Central memory CD8-positive, alpha-beta T cell (primary cell): ENCODE results near the gene BEND2.

ENCODE experiments used
- ATAC-seq: fragments of 150-1000 bp; cut with Tn5 transposase; replicated peaks from 2 replicates; pipeline ENCODE4 v1.10.0; 2022; ENCODE audit warnings: mild to moderate bottlenecking, moderate FRiP score, moderate number of reproducible peaks; ENCODE audit not compliant: poor library complexity, severe bottlenecking; ENCODE audit errors: extremely low read depth
- DNase-seq, 2 donors: peaks; one replicate each; pipeline ENCODE4 v3.0.0; 2021; ENCODE audit warnings: low spot score in 2 of 2
- H3K27ac Mint-ChIP-seq: one replicate; pipeline ENCODE4 v1.8.0; 2022; ENCODE audit warnings: low read depth, mild to moderate bottlenecking, moderate library complexity, mixed read lengths
- H3K27me3 Mint-ChIP-seq: one replicate; pipeline ENCODE4 v1.8.0; 2022; ENCODE audit warnings: mixed read lengths
- H3K36me3 Mint-ChIP-seq: one replicate; pipeline ENCODE4 v1.8.0; 2022; ENCODE audit warnings: mild to moderate bottlenecking, moderate library complexity, mixed read lengths; ENCODE audit not compliant: insufficient read depth
- H3K4me1 Mint-ChIP-seq: one replicate; pipeline ENCODE4 v1.8.0; 2022; ENCODE audit warnings: mixed read lengths
- H3K4me3 Mint-ChIP-seq: one replicate; pipeline ENCODE4 v1.8.0; 2022; ENCODE audit warnings: mild to moderate bottlenecking, moderate library complexity, mixed read lengths
- H3K9me3 Mint-ChIP-seq: one replicate; pipeline ENCODE4 v1.8.0; 2022; ENCODE audit warnings: mixed read lengths

The BEND2 gene

GRCh38 chrX:18173494-18174180 is 47.0 kb downstream of the BEND2 start:
- Mint-ChIP-seq H3K27ac (no peak overlapping the region), H3K36me3 (peaks cover 1% of the 10 kb centered on the region), H3K4me3 (no peak overlapping the region), H3K4me1 (no peaks in the 10 kb centered on the region), H3K27me3 (no peaks in the 10 kb centered on the region), H3K9me3 (no peaks in the 10 kb centered on the region)
- DNase-seq (no peak), ATAC-seq (no peak)

GRCh38 chrX:18172970-18173369 is 47.7 kb downstream of the BEND2 start:
- Mint-ChIP-seq H3K27ac (no peak overlapping the region), H3K4me1 (no peaks in the 10 kb centered on the region), H3K9me3 (no peaks in the 10 kb centered on the region), H3K4me3 (no peak overlapping the region), H3K27me3 (no peaks in the 10 kb centered on the region), H3K36me3 (peaks cover 1% of the 10 kb centered on the region)
- DNase-seq (no peak), ATAC-seq (no peak)

- Mint-ChIP-seq H3K9me3 (no peaks in the 10 kb centered on the region), H3K36me3 (no peaks in the 10 kb centered on the region), H3K4me3 (no peak overlapping the region), H3K4me1 (no peaks in the 10 kb centered on the region), H3K27ac (no peak overlapping the region), H3K27me3 (no peaks in the 10 kb centered on the region)
- DNase-seq: no peak
- ATAC-seq: no peak
Observed at GRCh38 chrX:18170910-18171309, 49.8 kb downstream of the BEND2 start.

GRCh38 chrX:18166068-18166467 is 54.6 kb downstream of the BEND2 start:
- ATAC-seq: no peak
- H3K36me3 Mint-ChIP-seq: no peaks in the 10 kb centered on the region
- H3K4me3 Mint-ChIP-seq: no peak overlapping the region
- no peaks in the 10 kb centered on the region for H3K4me1 Mint-ChIP-seq
- H3K9me3 Mint-ChIP-seq: no peaks in the 10 kb centered on the region
- DNase-seq: no peak
- no peak overlapping the region for H3K27ac Mint-ChIP-seq
- H3K27me3 Mint-ChIP-seq: no peaks in the 10 kb centered on the region

GRCh38 chrX:18160369-18160768 is 60.3 kb downstream of the BEND2 start:
- Mint-ChIP-seq H3K9me3 (no peaks in the 10 kb centered on the region), H3K4me3 (no peak overlapping the region), H3K4me1 (no peaks in the 10 kb centered on the region), H3K27ac (no peak overlapping the region), H3K27me3 (no peaks in the 10 kb centered on the region), H3K36me3 (no peaks in the 10 kb centered on the region)
- no peak for DNase-seq
- no peak for ATAC-seq

- H3K9me3 Mint-ChIP-seq: no peaks in the 10 kb centered on the region
- H3K4me1 Mint-ChIP-seq: no peaks in the 10 kb centered on the region
- H3K27me3 Mint-ChIP-seq: no peaks in the 10 kb centered on the region
- H3K4me3 Mint-ChIP-seq: no peak overlapping the region
- H3K36me3 Mint-ChIP-seq: no peaks in the 10 kb centered on the region
- H3K27ac Mint-ChIP-seq: no peak overlapping the region
- ATAC-seq (no peak), DNase-seq (no peak)
Observed at GRCh38 chrX:18158963-18159362, 61.7 kb downstream of the BEND2 start.

- Mint-ChIP-seq H3K9me3 (no peaks in the 10 kb centered on the region), H3K4me1 (no peaks in the 10 kb centered on the region), H3K27ac (no peak overlapping the region), H3K4me3 (no peak overlapping the region), H3K36me3 (no peaks in the 10 kb centered on the region), H3K27me3 (peaks cover 7% of the 10 kb centered on the region)
- DNase-seq: no peak
- ATAC-seq: no peak
Observed at GRCh38 chrX:18151649-18152048, 69.0 kb downstream of the BEND2 start.

GRCh38 chrX:18151157-18151556 is 69.5 kb downstream of the BEND2 start:
- Mint-ChIP-seq H3K27ac (no peak overlapping the region), H3K4me1 (no peaks in the 10 kb centered on the region), H3K9me3 (no peaks in the 10 kb centered on the region), H3K4me3 (no peak overlapping the region), H3K27me3 (peaks cover 7% of the 10 kb centered on the region), H3K36me3 (no peaks in the 10 kb centered on the region)
- DNase-seq (no peak), ATAC-seq (no peak)

- H3K27ac Mint-ChIP-seq: no peak overlapping the region
- no peaks in the 10 kb centered on the region for H3K36me3 Mint-ChIP-seq
- peaks cover 7% of the 10 kb centered on the region for H3K27me3 Mint-ChIP-seq
- H3K4me3 Mint-ChIP-seq: no peak overlapping the region
- ATAC-seq: no peak
- DNase-seq: no peak
- no peaks in the 10 kb centered on the region for H3K9me3 Mint-ChIP-seq
- H3K4me1 Mint-ChIP-seq: no peaks in the 10 kb centered on the region
Observed at GRCh38 chrX:18149454-18149853, 71.2 kb downstream of the BEND2 start.

GRCh38 chrX:18146954-18147353 is 73.7 kb downstream of the BEND2 start:
- DNase-seq: no peak
- no peak overlapping the region for H3K27ac Mint-ChIP-seq

GRCh38 chrX:18146009-18146408 is 74.7 kb downstream of the BEND2 start:
- no peaks in the 10 kb centered on the region for H3K36me3 Mint-ChIP-seq

More at GRCh38 chrX:18146954-18147353, 73.7 kb downstream of the BEND2 start:
- H3K27me3 Mint-ChIP-seq: no peaks in the 10 kb centered on the region
- H3K4me1 Mint-ChIP-seq: no peaks in the 10 kb centered on the region
- H3K36me3 Mint-ChIP-seq: no peaks in the 10 kb centered on the region
- no peak overlapping the region for H3K4me3 Mint-ChIP-seq
- ATAC-seq: no peak
- no peaks in the 10 kb centered on the region for H3K9me3 Mint-ChIP-seq

GRCh38 chrX:18136816-18137215 is 83.9 kb downstream of the BEND2 start:
- Mint-ChIP-seq H3K27ac (no peak overlapping the region), H3K4me3 (no peak overlapping the region), H3K36me3 (no peaks in the 10 kb centered on the region), H3K4me1 (no peaks in the 10 kb centered on the region), H3K27me3 (no peaks in the 10 kb centered on the region), H3K9me3 (no peaks in the 10 kb centered on the region)
- ATAC-seq (no peak), DNase-seq (no peak)

More at GRCh38 chrX:18146009-18146408, 74.7 kb downstream of the BEND2 start:
- H3K9me3 Mint-ChIP-seq: no peaks in the 10 kb centered on the region
- no peak for ATAC-seq
- H3K4me3 Mint-ChIP-seq: no peak overlapping the region
- no peak for DNase-seq
- H3K4me1 Mint-ChIP-seq: no peaks in the 10 kb centered on the region
- no peak overlapping the region for H3K27ac Mint-ChIP-seq
- H3K27me3 Mint-ChIP-seq: no peaks in the 10 kb centered on the region

GRCh38 chrX:18133605-18134004 is 87.1 kb downstream of the BEND2 start:
- Mint-ChIP-seq H3K4me1 (no peaks in the 10 kb centered on the region), H3K36me3 (no peaks in the 10 kb centered on the region), H3K4me3 (no peak overlapping the region), H3K9me3 (no peaks in the 10 kb centered on the region), H3K27ac (no peak overlapping the region), H3K27me3 (no peaks in the 10 kb centered on the region)
- ATAC-seq (no peak), DNase-seq (no peak)
